OCI-LY7 (cell line): ENCODE data around the gene SNX22. TPM values are rescaled to one million over a fixed set of nuclear protein-coding genes. Genes with fewer than 3 reads are reported as not detected.

ENCODE experiments used
- BruUV-seq: library from RNA; stranded (reverse); fragments of 400-500 nt; replicated peaks from 2 replicates; lab custom pipeline; 2021; lab: Mats Ljungman, UMichigan
- CTCF ChIA-PET: fragments of 300-600 bp; sonication (Branson Sonifier 250); formaldehyde crosslinking; loops from one replicate; lab custom pipeline; 2022; ENCODE audit warnings: antibody characterized with exemption; ENCODE audit not compliant: unreplicated experiment; lab: Charles Lee
- POLR2A ChIA-PET: fragments of 300-600 bp; sonication (Branson Sonifier 250); formaldehyde crosslinking; loops from one replicate; lab custom pipeline; 2022; ENCODE audit warnings: antibody characterized with exemption; lab: Charles Lee
- DNase-seq: peaks from one replicate; pipeline ENCODE4 v3.0.0-alpha.2; 2015; ENCODE audit warnings: low spot score
- H2AFZ ChIP-seq: fragments of 200-600 bp; sonication (generic), shearing (Covaris generic); 2 replicates; pipeline ENCODE4 v1.6.1; 2014; ENCODE audit warnings: mild to moderate bottlenecking, antibody characterized with exemption, low read length, moderate library complexity
- H3K27ac ChIP-seq: fragments of 200-600 bp; sonication (generic); 2 replicates; pipeline ENCODE4 v1.5.1; 2014; ENCODE audit warnings: mixed run types, low read depth, mild to moderate bottlenecking, moderate library complexity, low read length, inconsistent platforms; ENCODE audit not compliant: poor library complexity, severe bottlenecking
- H3K36me3 ChIP-seq: fragments of 200-600 bp; sonication (generic); 2 replicates; pipeline ENCODE4 v1.6.1; 2014; ENCODE audit warnings: mild to moderate bottlenecking, antibody characterized with exemption, low read length, moderate library complexity, mixed read lengths; ENCODE audit not compliant: insufficient read depth
- H3K4me1 ChIP-seq: fragments of 200-600 bp; sonication (generic); 2 replicates; pipeline ENCODE4 v1.5.1; 2014; ENCODE audit warnings: mild to moderate bottlenecking, low read length; ENCODE audit not compliant: insufficient read depth, poor library complexity, severe bottlenecking
- H3K4me2 ChIP-seq: fragments of 200-600 bp; sonication (generic); 2 replicates; pipeline ENCODE4 v1.6.1; 2014; ENCODE audit warnings: mild to moderate bottlenecking, low read length
- H3K4me3 ChIP-seq: fragments of 200-600 bp; sonication (generic); 2 replicates; pipeline ENCODE4 v1.5.1; 2014; ENCODE audit warnings: mild to moderate bottlenecking, low read depth, low read length; ENCODE audit not compliant: poor library complexity, severe bottlenecking
- H3K79me2 ChIP-seq: fragments of 200-600 bp; sonication (generic); 2 replicates; pipeline ENCODE4 v1.6.1; 2016; ENCODE audit warnings: low read depth, mild to moderate bottlenecking, low read length, moderate library complexity, mixed read lengths; ENCODE audit not compliant: insufficient read depth
- H3K9me2 ChIP-seq: fragments of 200-600 bp; sonication (generic); 2 replicates; pipeline ENCODE4 v1.6.1; 2016; ENCODE audit warnings: mild to moderate bottlenecking, low read length, mixed read lengths; ENCODE audit not compliant: insufficient read depth
- H3K9me3 ChIP-seq: fragments of 200-600 bp; sonication (generic); 2 replicates; pipeline ENCODE4 v1.6.1; 2014; ENCODE audit warnings: mild to moderate bottlenecking, mixed run types, low read length, mixed read lengths
- H4K20me1 ChIP-seq: fragments of 200-600 bp; sonication (generic); 2 replicates; pipeline ENCODE4 v1.6.1; 2014; ENCODE audit warnings: mild to moderate bottlenecking, antibody characterized with exemption, low read length, moderate library complexity, mixed read lengths; ENCODE audit not compliant: insufficient read depth
- EZH2phosphoT487 ChIP-seq: fragments of 200-600 bp; sonication (generic); IDR thresholded peaks from 2 replicates; pipeline ENCODE4 v1.6.1; 2018; ENCODE audit warnings: low read depth, borderline replicate concordance, mild to moderate bottlenecking, mixed run types, antibody characterized with exemption, low read length, moderate library complexity, mixed read lengths
- intact Hi-C: fragments of 100-400 bp; cut with micrococcal nuclease; formaldehyde crosslinking; loops from one replicate; pipeline ENCODE4 v1.10.0; 2022; ENCODE audit not compliant: unreplicated experiment
- total RNA-seq, 2 experiments: library from RNA; depleted of rRNA in 1 of 2; stranded (reverse); fragments of >200 nt in 1 of 2; shearing (Covaris generic) in 1 of 2; gene quantifications; 2 replicates each; pipeline ENCODE4 v1.2.3, GENCODE V29; 2014 to 2022
- TF ChIP-seq, protein P1 (sequence below): fragments of 200-600 bp; sonication (generic); conservative IDR thresholded peaks from 2 replicates; pipeline ENCODE4 v1.5.1; 2014; ENCODE audit warnings: mild to moderate bottlenecking, antibody characterized with exemption, low read length, moderate library complexity, mixed read lengths

SNX22 gene
- total RNA-seq, 2 experiments from 2014 or later: 65.7 to 68.8 TPM

- Histone ChIP-seq H3K4me1 (peaks cover 13% of the 10 kb centered on the region), H3K9me3 (no peaks in the 10 kb centered on the region), H3K79me2 (no peaks in the 10 kb centered on the region), H4K20me1 (no peaks in the 10 kb centered on the region), H2AFZ (no peak overlapping the region), H3K27ac (no peak overlapping the region), H3K4me3 (no peak overlapping the region), H3K9me2 (no peaks in the 10 kb centered on the region), H3K4me2 (no peak overlapping the region), H3K36me3 (peaks cover 56% of the 10 kb centered on the region)
- POLR2A ChIA-PET: no interaction called here
- TF ChIP-seq, protein P1, sequence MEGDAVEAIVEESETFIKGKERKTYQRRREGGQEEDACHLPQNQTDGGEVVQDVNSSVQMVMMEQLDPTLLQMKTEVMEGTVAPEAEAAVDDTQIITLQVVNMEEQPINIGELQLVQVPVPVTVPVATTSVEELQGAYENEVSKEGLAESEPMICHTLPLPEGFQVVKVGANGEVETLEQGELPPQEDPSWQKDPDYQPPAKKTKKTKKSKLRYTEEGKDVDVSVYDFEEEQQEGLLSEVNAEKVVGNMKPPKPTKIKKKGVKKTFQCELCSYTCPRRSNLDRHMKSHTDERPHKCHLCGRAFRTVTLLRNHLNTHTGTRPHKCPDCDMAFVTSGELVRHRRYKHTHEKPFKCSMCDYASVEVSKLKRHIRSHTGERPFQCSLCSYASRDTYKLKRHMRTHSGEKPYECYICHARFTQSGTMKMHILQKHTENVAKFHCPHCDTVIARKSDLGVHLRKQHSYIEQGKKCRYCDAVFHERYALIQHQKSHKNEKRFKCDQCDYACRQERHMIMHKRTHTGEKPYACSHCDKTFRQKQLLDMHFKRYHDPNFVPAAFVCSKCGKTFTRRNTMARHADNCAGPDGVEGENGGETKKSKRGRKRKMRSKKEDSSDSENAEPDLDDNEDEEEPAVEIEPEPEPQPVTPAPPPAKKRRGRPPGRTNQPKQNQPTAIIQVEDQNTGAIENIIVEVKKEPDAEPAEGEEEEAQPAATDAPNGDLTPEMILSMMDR: no peak
- TF ChIP-seq EZH2phosphoT487: no peak
- intact Hi-C loops: no loop called here
- BruUV-seq: no TSS peak
- no peak for DNase-seq
- CTCF ChIA-PET: no interaction called here
These were observed 9.6 kb upstream of the SNX22 start for GRCh38 chr15:64141798-64142512.

- Histone ChIP-seq H3K27ac (no peak overlapping the region), H3K9me2 (no peaks in the 10 kb centered on the region), H3K4me2 (no peak overlapping the region), H2AFZ (no peak overlapping the region), H3K4me1 (peaks cover 13% of the 10 kb centered on the region), H4K20me1 (no peaks in the 10 kb centered on the region), H3K36me3 (peaks cover 43% of the 10 kb centered on the region), H3K79me2 (no peaks in the 10 kb centered on the region), H3K9me3 (no peaks in the 10 kb centered on the region), H3K4me3 (no peak overlapping the region)
- no TSS peak for BruUV-seq
- intact Hi-C loops: no loop called here
- ChIA-PET POLR2A (no interaction called here), CTCF (no interaction called here)
- TF ChIP-seq, protein P1: peak; percentile 43; the same call in 1 of the 2 replicates
- TF ChIP-seq EZH2phosphoT487: no peak
- no peak for DNase-seq
These were observed 8.3 kb upstream of the SNX22 start for GRCh38 chr15:64143276-64143675.

- no TSS peak for BruUV-seq
- Histone ChIP-seq H3K9me3 (no peaks in the 10 kb centered on the region), H3K9me2 (no peaks in the 10 kb centered on the region), H3K4me2 (peak overlapping the region; percentile 44), H2AFZ (no peak overlapping the region), H3K27ac (peak overlapping the region; percentile 44), H3K79me2 (no peaks in the 10 kb centered on the region), H3K4me3 (no peak overlapping the region), H3K4me1 (peaks cover 13% of the 10 kb centered on the region), H4K20me1 (no peaks in the 10 kb centered on the region), H3K36me3 (peaks cover 36% of the 10 kb centered on the region; the same call in 1 of the 2 replicates)
- intact Hi-C loops: no loop called here
- ChIA-PET POLR2A (interaction anchor here (0.6 kb wide), 1 partner anchor 194 kb away, joined by 3 read pairs; no protein-coding TSS in a partner anchor), CTCF (interaction anchor here (0.7 kb wide), 1 partner anchor 9 kb away, joined by 3 read pairs; no protein-coding TSS in a partner anchor)
- DNase-seq: no peak
- TF ChIP-seq, protein P1: no peak
- no peak for TF ChIP-seq EZH2phosphoT487
These were observed 7.4 kb upstream of the SNX22 start for GRCh38 chr15:64144192-64144564.
